Bronchus fibroblast of lung (primary cell): ENCODE results near the gene CCDC184. TPM values are rescaled to one million over a fixed set of nuclear protein-coding genes. Genes with fewer than 3 reads are reported as not detected.

Experiments
- total RNA-seq: library from RNA; depleted of rRNA; stranded (reverse); fragments of >200 nt; gene quantifications from 2 replicates; pipeline ENCODE4 v1.2.3, GENCODE V29; 2015

CCDC184 gene
- 0.34 and 0.45 TPM in 2 replicates for total RNA-seq

DNA sequence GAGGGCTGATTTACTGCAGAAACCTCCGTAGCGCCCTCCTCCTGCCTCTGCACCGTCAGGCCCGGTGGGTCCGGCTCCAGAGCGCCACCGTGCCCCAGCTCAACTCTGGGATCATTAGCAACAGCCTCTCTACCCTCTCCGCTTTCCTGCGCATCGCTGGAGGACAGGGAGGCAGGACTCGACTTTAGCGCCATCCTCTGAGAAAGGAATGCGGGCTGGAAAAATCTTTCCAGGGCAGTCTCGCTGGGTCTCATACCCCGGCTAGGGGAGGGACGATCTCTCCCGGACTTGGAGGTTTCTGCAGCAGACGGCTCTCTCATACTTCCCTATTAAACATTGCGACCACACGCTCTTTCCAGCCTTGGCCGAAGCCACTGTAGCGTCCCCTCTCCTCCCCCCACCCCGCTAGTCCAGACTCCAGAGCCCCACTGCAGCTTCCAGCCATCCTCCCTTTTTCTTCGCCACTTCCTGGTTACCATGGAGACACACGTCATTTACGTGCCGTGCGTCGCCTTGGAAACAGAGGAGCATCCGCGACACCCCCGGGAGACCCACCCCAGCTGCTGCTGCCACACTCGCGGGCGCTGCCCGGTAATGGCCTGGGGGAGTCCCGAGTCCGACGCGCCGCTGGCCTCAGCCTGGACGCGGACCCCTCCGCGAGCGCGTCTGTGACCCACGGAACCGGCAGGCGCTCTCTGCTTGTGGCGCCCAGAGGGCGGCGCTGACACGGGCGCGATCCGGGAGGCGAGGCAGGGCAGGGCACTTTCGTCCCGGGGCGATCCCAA lies at the start of gene CCDC184:
CCDC184 (plus strand) TSS at position 554 of the 785 bp plus-strand sequence. CDS start 479 bp downstream, outside the sequence.

DNA sequence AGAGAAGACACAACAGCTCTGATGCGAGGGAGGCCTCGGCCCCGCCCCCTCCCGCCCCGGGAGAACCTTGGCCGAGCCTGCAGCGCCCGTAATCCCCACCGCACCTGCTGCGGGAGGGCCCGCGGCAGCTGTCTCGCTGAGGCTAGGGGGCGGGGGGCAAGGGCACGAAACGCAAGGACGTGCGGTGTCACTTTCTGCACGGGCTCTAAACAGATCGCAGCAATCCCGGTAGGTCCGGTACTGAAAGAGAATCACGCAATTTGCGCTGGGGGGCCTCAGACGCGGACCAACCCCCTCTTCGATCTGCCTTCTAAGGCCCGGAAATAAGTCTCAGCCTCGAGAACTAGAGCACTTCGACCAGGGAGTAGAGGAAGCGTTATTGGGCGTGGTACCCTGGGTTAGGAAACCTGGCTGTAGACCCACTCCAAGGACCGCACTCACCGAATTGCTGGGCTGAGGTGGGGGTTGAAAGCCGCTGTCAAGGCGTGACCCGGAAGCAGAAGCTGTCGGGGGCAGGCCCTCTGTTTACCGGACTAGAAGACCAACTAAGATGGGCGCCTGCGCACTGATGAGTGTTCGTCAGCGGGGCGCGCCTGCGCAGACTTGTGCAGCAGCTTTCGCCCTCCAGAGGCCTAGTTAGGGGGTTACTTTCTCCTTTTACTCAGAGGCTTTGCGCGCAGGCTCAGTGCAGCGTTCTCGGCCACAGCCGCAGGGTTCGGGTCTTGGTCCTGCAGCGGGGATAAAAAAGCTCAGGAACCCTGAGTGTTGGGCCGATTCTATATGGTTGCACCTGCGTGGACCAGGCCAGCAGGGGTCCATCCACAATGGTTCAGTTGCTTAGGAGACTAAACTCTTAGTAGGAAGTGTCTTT lies 26.2 kb upstream of the CCDC184 start, which contains the start of gene ASB8:
ASB8 (minus strand) TSS at position 498 of the 871 bp plus-strand sequence. CDS start 4,019 bp downstream, outside the sequence.

DNA sequence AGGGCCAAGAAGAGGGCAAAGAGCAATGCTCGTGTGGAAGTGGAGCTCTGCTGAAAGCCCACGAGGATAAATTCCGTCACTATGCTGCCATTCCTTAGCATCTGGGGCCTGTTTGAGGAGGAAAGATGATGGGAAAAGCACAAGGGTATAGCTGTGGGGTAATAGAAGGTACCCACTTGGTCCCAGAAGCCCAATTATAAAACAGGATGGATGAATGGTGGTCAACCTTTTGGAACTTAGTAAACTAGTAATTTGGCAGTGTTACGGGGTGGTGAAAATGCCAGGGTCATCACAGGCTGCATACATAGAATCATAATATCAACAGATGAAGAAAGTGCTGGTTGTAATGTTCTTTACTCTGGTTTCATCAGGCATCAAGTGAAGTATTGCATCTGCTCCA lies 19.7 kb downstream of the CCDC184 start, which contains the start of gene OR10AD1:
OR10AD1 (minus strand) TSS at position 101 of the 400 bp plus-strand sequence; CDS start at position 101, 0 bp downstream.

Other genes starting within 250 kb of the CCDC184 start
- gene TMEM106C, start 220.0 kb upstream of the CCDC184 start, total RNA-seq: 82.0 and 84.1 TPM in 2 replicates
- 0.17 and 1.2 TPM in 2 replicates for gene COL2A1, start 179.2 kb upstream of the CCDC184 start, total RNA-seq
- gene SENP1, start 77.6 kb upstream of the CCDC184 start, total RNA-seq: 11.6 and 14.1 TPM in 2 replicates
- 42.5 and 45.6 TPM in 2 replicates for gene PFKM, start 64.3 kb upstream of the CCDC184 start, total RNA-seq
- 14.0 and 14.1 TPM in 2 replicates for gene ASB8, start 26.1 kb upstream of the CCDC184 start, total RNA-seq
- not detected in 2 replicates for gene OR10AD1, start 19.6 kb downstream of the CCDC184 start, total RNA-seq
- 2.0 and 3.3 TPM in 2 replicates for gene ZNF641, start 167.3 kb downstream of the CCDC184 start, total RNA-seq